ENCODE data around the gene SLC19A1. TPM values are rescaled to one million over a fixed set of nuclear protein-coding genes. Genes with fewer than 3 reads are reported as not detected.
"Not testable (repeated sequence)": the region's sequence is repeated elsewhere in the genome, so short reads cannot be mapped to it uniquely, and the experiment has no call there.

SLC19A1 gene
- polyA plus RNA-seq, 1 donor: 67.0 TPM

- no peak for DNase-seq
Observed at GRCh38 chr21:45533846-45534635, 8.2 kb downstream of the SLC19A1 start.

GRCh38 chr21:45533361-45533845, 8.8 kb downstream of the SLC19A1 start:
- no peak for DNase-seq

DNA sequence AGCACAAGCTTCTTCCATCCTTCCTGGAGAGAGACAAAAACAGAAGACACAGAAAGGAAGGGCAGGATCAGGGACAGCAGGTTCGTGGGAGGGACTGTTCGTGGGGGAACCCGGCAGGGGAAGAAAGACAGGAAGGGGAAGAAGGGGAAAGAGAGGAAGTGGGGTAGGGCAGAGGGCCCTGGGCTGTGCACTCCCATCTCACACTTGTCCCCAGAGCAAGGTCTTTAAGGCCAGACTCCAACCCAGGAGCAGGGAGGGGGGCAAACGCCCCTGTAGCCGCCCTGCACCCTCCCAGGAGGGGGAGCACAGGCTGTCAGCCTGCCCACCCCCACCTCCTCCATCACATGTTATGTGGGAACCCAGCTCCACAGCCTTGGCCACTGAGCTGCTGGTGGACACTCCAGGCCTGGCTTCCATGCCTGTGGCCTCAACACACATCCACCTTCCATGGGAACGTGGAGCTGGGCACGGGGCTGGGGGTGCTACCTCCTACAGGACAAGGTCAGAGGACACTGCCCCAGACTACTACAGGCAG, 9.3 kb downstream of the SLC19A1 start:
- DNase-seq: no peak

DNA sequence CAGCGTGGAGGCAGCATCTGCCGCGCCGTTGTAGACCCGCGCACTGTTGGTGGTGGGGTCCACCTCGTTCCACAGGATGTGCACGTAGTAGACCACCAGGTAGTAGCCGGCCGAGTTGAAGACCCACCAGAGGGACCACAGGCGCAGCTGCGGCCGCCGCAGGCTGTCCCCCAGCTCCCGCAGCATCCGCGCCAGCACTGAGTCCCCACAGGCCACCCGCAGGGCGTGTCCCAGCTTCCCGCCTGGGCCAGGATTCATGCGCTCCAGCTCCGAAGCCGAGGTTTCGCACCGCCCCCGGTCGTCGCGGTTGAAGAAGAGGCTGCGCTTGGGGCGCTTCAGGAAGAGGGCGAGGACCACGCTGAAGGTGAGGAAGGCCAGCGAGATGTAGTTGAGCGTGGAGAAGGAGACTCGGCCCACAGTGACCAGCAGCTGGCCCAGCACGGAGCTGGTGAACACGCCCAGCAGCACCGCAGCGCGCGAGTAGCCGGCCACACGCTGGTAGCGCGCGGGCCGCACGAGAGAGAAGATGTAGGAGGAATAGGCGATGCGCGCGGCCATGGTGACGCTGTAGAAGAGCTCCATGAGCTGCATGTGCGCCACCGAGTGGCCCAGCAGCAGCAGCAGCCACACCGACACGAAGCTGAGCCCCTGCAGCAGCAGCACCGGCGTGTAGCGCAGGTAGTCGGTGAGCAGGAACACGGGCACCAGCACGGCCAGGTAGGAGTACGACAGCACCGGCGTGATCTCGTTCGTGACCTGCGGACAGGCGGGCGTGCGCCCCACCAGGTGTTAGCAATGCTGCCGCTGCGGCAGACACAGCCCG, 10.6 kb downstream of the SLC19A1 start:
- no peak for DNase-seq

DNA sequence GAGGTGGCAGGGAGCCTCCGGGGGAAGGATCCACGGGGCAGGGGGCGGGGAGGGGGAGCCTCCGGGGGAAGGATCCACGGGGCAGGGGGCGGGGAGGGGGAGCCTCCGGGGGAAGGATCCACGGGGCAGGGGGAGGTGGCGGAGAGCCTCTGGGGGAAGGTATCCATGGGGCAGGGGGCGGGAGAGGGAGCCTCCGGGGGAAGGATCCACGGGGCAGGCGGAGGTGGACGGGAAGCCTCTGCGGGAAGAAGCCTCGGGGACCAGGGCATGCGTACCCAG, 11.2 kb downstream of the SLC19A1 start:
- not testable (repeated sequence) for DNase-seq

- DNase-seq: no peak
Observed at GRCh38 chr21:45530423-45531113, 11.7 kb downstream of the SLC19A1 start.

GRCh38 chr21:45529785-45530422, 12.3 kb downstream of the SLC19A1 start:
- DNase-seq: no peak

GRCh38 chr21:45528981-45529784, 13.1 kb downstream of the SLC19A1 start:
- DNase-seq: no peak

- DNase-seq: no peak
Observed at GRCh38 chr21:45528028-45528705, 14.1 kb downstream of the SLC19A1 start.

DNA sequence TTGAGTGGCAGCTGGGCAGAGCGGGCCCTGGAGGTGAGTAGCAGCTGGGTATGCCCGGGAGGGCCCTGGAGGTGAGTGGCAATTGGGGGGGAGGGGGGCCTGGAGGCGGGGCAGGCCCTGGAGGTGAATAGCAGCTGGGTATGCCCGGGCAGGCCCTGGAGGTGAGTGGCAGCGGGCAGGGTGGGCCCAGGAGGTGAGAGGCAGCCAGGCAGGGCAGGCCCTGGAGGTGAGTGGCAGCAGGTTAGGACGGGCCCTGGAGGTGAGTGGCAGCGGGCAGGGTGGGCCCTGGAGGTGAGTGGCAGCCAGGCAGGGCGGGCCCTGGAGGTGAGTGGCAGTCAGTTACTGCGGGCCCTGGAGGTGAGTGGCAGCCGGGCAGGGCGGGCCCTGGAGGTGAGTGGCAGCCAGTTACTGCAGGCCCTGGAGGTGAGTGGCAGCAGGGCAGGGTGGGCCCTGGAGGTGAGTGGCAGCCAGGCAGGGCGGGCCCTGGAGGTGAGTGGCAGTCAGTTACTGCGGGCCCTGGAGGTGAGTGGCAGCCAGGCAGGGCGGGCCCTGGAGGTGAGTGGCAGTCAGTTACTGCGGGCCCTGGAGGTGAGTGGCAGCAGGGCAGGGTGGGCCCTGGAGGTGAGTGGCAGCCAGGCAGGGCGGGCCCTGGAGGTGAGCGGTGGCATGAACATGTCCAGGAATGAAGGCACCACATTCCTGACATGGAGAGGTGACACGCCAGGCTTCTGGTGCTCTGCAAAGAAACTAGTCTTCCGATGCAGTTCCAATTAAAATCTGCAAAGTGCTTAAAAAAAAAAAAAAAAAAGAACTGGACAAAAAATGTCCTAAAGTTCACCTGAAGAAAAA, 14.9 kb downstream of the SLC19A1 start:
- DNase-seq: not testable (repeated sequence)

DNA sequence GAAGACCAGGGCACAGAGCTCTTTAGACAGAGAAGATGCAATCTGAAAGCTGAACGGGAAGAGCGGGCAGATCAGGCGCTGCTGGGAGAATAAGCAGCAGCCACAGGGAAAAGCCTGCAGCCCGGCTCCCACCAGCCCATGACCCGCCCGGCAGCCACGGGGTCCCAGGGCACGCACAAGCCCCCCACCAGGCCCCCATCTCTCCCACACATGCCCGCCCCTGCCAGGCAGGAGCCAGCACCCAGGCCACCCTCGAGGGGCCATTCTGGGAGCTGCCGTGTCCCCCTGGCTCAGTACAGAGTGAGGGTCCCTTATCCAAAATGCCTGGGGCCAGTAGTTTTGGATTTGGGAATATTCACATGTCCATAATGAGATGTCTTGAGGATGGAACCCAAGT, 16.3 kb downstream of the SLC19A1 start:
- no peak for DNase-seq

DNA sequence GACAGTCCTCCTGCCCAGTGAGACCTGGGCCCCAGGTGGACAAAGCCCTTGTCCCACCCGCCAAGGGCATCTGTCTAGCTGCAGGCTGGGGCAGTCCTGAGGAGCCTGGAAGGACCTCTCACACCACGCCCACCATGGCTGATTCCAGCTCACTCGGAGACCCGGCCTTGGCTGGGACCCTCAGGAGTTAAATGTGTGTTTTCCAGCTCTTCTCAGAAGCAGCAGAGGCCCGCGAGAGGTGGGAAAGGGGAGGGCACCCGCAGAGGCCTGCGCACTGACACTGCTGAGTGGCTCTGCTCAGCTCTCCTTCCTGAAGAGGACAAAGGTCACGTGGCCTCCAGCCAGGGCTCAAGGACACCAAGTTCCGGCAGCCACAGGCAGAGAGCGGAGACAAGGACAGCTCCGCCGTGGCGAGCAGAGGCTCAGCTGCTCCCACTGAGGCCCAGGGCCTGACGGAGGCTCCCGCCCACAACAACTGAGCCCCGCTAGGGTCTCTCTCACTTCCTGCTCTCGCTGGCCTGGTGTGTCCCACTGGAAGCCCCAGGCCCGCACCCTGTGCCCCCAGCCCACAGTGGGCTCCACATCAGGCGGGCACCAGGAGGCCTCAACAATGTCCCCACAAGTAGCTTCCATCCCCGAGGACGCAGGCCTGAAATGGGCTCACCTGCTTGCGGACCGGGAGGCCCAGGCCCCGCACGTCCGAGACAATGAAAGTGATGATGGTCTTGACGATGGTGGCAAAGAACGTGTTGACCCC, 16.9 kb downstream of the SLC19A1 start:
- no peak for DNase-seq

DNA sequence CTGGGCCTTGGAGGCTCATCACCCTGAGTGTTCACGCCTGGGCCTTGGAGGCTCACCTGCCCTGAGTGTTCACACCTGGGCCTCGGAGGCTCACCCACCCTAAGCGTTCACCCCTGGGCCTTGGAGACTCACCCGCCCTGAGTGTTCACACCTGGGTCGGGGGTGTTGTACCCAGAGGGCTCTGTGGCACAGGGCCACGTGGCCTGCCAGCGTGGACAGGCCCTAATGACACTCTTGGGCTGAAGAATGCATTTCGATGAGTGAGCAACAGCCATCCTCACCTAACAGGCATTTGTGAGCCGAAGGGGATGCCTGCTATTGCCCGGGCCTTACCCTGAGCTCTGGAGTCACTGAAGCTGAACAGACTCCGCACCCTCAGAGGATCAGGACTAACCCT, 17.5 kb downstream of the SLC19A1 start:
- DNase-seq: no peak

GRCh38 chr21:45523411-45524101, 18.7 kb downstream of the SLC19A1 start:
- no peak for DNase-seq

DNA sequence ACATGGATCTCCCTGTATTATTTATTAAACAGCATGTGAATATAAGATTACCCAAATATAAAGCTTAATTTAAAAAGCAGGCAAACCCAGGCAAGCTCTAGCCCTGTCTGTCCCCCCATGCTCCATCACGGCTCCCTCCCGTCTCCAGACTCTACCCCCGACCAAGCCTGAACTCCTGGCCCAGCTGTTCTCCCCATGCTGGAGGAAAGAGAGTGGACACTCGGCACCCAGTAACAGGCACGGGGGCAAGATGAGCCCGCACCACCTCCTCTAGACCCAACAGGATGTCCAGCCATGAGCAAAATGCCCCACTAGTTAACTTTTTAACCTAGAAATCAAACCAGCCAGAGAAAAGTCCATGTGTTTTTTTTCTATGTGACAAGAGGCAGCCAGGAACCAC, 19.3 kb downstream of the SLC19A1 start:
- DNase-seq: no peak

DNA sequence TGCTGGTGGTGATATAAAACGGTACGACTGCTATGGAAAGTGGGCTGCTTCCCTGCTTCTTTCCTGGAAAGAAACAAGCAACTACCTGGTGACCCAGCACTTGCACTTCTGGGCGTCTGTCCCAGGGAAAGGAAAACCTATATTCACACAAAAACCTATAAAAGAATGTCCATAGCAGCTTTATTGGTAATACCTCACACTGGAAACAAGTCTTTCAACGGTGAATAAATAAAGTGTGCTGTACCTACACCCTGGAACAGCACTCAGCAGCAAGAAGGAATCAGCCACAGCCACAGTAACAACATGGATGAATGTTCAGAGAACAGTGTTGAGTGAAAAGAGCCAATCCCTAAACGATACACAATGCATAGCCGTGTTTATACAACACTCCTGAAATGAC, 19.9 kb downstream of the SLC19A1 start:
- DNase-seq: no peak

DNA sequence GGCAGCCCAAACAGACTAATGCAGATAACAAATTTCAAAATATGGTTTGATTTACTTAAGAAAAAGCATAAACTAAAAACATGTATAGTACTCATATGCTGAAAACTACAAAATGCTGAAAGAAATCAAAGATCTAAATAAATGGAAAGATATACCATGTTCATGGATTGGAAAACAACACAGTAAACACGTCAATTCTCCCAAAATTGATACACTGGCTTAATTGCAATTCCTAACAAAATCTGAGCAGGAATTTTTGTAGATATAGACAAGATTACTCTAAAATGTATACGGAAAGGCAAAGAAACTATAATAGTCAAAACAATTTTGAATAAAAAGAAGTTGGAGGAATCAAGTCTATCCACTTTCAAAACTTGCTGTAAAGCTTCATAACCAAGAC, 21.0 kb downstream of the SLC19A1 start:
- no peak for DNase-seq

GRCh38 chr21:45519182-45519581, 23.1 kb downstream of the SLC19A1 start:
- DNase-seq: no peak

Data from left kidney (tissue), 2 donors.